ENCODE data around the gene PRR15L. TPM values are rescaled to one million over a fixed set of nuclear protein-coding genes. Genes with fewer than 3 reads are reported as not detected.
"Not testable (repeated sequence)": the region's sequence is repeated elsewhere in the genome, so short reads cannot be mapped to it uniquely, and the experiment has no call there.

The PRR15L gene
- polyA plus RNA-seq, 3 donors: not detected

GRCh38 chr17:47924785-47925677 is 32.7 kb downstream of the PRR15L start:
- Histone ChIP-seq H3K36me3 (replicated peaks in 1 of 2; ENCODE audit: control insufficient read depth in 1 of 2, insufficient read depth in 2 of 2, low read length in 2 of 2) (peaks cover 71 to 94% of the 10 kb centered on the region in 2 donors), H3K4me2 (replicated peaks; ENCODE audit: extremely low read depth, low read length, poor library complexity, severe bottlenecking) (no peak overlapping the region), H3K27me3 (ENCODE audit: control insufficient read depth in 2 of 2, insufficient read depth in 2 of 2, low read length in 2 of 2) (no peaks in the 10 kb centered on the region), H3K79me2 (ENCODE audit: insufficient read depth, low read length) (no peaks in the 10 kb centered on the region), H3K9me3 (replicated peaks in 1 of 2; ENCODE audit: control insufficient read depth in 1 of 2, insufficient read depth in 1 of 2, low read length in 2 of 2) (no peaks in the 10 kb centered on the region), H3K9ac (ENCODE audit: insufficient read depth, low read length, poor library complexity, severe bottlenecking) (no peak overlapping the region), H2AFZ (ENCODE audit: insufficient read depth, low read depth, low read length, poor library complexity, severe bottlenecking) (no peak overlapping the region), H3K27ac (ENCODE audit: low read depth in 1 of 2, low read length in 2 of 2) (no peak overlapping the region), H3K4me3 (replicated peaks in 1 of 3; ENCODE audit: low read depth in 2 of 3, low read length in 3 of 3) (no peak overlapping the region), H3K4me1 (ENCODE audit: control insufficient read depth in 1 of 2, insufficient read depth in 2 of 2, low read length in 2 of 2) (no peaks in the 10 kb centered on the region), H4K20me1 (ENCODE audit: insufficient read depth, low read length) (no peaks in the 10 kb centered on the region)
- peaks cover 83 to 95% of the 10 kb centered on the region in 2 donors for H3K36me3 Mint-ChIP-seq
- H3K4me3 Mint-ChIP-seq: no peak overlapping the region
- 91% methylated on average over 17 of the region's 23 CpGs for WGBS (ENCODE audit: insufficient coverage)
- H3K27ac Mint-ChIP-seq: peak overlapping the region in 1 of 7 donors; percentile 44
- intact Hi-C loops (cut with micrococcal nuclease): no loop called here
- H3K27me3 Mint-ChIP-seq (ENCODE audit: low read depth in 3 of 3): peaks cover 0 to 4% (median 2%) of the 10 kb centered on the region in 3 donors
- DNase-seq: no peak
- no peak for TF ChIP-seq CTCF (IDR thresholded peaks at IDR 0.05)
- peaks cover 0 to 2% (median 0%) of the 10 kb centered on the region in 7 donors for H3K9me3 Mint-ChIP-seq
- H3K4me1 Mint-ChIP-seq: peaks cover 3% of the 10 kb centered on the region

- H3K27me3 Mint-ChIP-seq (ENCODE audit: low read depth in 3 of 3); intact Hi-C loops (cut with micrococcal nuclease); H3K9me3 Mint-ChIP-seq; H3K9ac ChIP-seq (ENCODE audit: insufficient read depth, low read length, poor library complexity, severe bottlenecking); H3K27me3 ChIP-seq (ENCODE audit: control insufficient read depth in 2 of 2, insufficient read depth in 2 of 2, low read length in 2 of 2); H3K9me3 ChIP-seq (replicated peaks in 1 of 2; ENCODE audit: control insufficient read depth in 1 of 2, insufficient read depth in 1 of 2, low read length in 2 of 2); H2AFZ ChIP-seq (ENCODE audit: insufficient read depth, low read depth, low read length, poor library complexity, severe bottlenecking); H3K4me3 Mint-ChIP-seq; H3K4me2 ChIP-seq (replicated peaks; ENCODE audit: extremely low read depth, low read length, poor library complexity, severe bottlenecking); DNase-seq; H3K79me2 ChIP-seq (ENCODE audit: insufficient read depth, low read length); H3K4me3 ChIP-seq (replicated peaks in 1 of 3; ENCODE audit: low read depth in 2 of 3, low read length in 3 of 3); H3K27ac ChIP-seq (ENCODE audit: low read depth in 1 of 2, low read length in 2 of 2): not testable (repeated sequence)
- peaks cover 12 to 15% of the 10 kb centered on the region in 2 donors for H3K4me1 ChIP-seq (ENCODE audit: control insufficient read depth in 1 of 2, insufficient read depth in 2 of 2, low read length in 2 of 2)
- H3K36me3 ChIP-seq (replicated peaks in 1 of 2; ENCODE audit: control insufficient read depth in 1 of 2, insufficient read depth in 2 of 2, low read length in 2 of 2): peaks cover 51 to 65% of the 10 kb centered on the region in 2 donors
- WGBS (ENCODE audit: insufficient coverage): 96% methylated on average over 9 of the region's 14 CpGs
- H3K4me1 Mint-ChIP-seq: peaks cover 20% of the 10 kb centered on the region
- peaks cover 18% of the 10 kb centered on the region for H4K20me1 ChIP-seq (ENCODE audit: insufficient read depth, low read length)
- H3K36me3 Mint-ChIP-seq: peaks cover 61 to 76% of the 10 kb centered on the region in 2 donors
- H3K27ac Mint-ChIP-seq: peak overlapping the region in 1 of 7 donors; percentile 66
Measured at GRCh38 chr17:47919889-47920288, 37.8 kb downstream of the PRR15L start.
